IMR-90 (cell line): ENCODE data around the gene DAPK1. TPM values are rescaled to one million over a fixed set of nuclear protein-coding genes. Genes with fewer than 3 reads are reported as not detected.

Experiments used
- ATAC-seq: fragments of 200-7000 bp; cut with Tn5 transposase; 2 replicates; pipeline ENCODE4 v1.9.1; 2020; ENCODE audit warnings: low read depth, mild to moderate bottlenecking, moderate library complexity
- BruUV-seq: library from RNA; stranded (reverse); fragments of 400-500 nt; replicated peaks from 2 replicates; lab custom pipeline; 2021; lab: Mats Ljungman, UMichigan
- CTCF ChIA-PET: fragments of 300-600 bp; formaldehyde crosslinking; extraction: SDS; loops from one replicate; lab custom pipeline; 2021; ENCODE audit warnings: antibody characterized with exemption; lab: Yijun Ruan, JAX
- POLR2A ChIA-PET: fragments of 300-600 bp; sonication (Branson Sonifier 250); formaldehyde crosslinking; loops from one replicate; lab custom pipeline; 2022; ENCODE audit warnings: antibody characterized with exemption; ENCODE audit not compliant: unreplicated experiment; lab: Charles Lee
- DNase-seq: peaks from one replicate; pipeline ENCODE4 v3.0.0; 2013
- H2AFZ ChIP-seq: replicated peaks from 2 replicates; pipeline ENCODE3; 2013; ENCODE audit warnings: low read length, mild to moderate bottlenecking; ENCODE audit not compliant: poor library complexity
- H2AK5ac ChIP-seq: 2 replicates; pipeline ENCODE4 v1.6.1; 2013; ENCODE audit warnings: low read depth, low read length, inconsistent platforms
- H2AK9ac ChIP-seq: replicated peaks from 2 replicates; pipeline ENCODE3; 2013; ENCODE audit warnings: mild to moderate bottlenecking, low read depth, low read length, moderate library complexity; ENCODE audit not compliant: poor library complexity
- H2BK120ac ChIP-seq: 2 replicates; pipeline ENCODE4 v1.6.1; 2013; ENCODE audit warnings: low read depth, low read length, inconsistent platforms
- H2BK15ac ChIP-seq: 3 replicates; pipeline ENCODE4 v1.6.1; 2013; ENCODE audit warnings: low read depth, low read length, inconsistent platforms
- H2BK20ac ChIP-seq: 2 replicates; pipeline ENCODE4 v1.6.1; 2013; ENCODE audit warnings: low read depth, mild to moderate bottlenecking, inconsistent platforms, low read length, moderate library complexity
- H2BK5ac ChIP-seq: 2 replicates; pipeline ENCODE4 v1.6.1; 2013; ENCODE audit warnings: mild to moderate bottlenecking, low read depth, low read length, inconsistent platforms; ENCODE audit not compliant: poor library complexity, severe bottlenecking
- H3K14ac ChIP-seq: replicated peaks from 2 replicates; pipeline ENCODE4 v1.6.1; 2013; ENCODE audit warnings: low read depth, low read length, inconsistent platforms
- H3K18ac ChIP-seq: 2 replicates; pipeline ENCODE4 v1.6.1; 2013; ENCODE audit warnings: low read depth, low read length, control low read depth
- H3K23ac ChIP-seq: 2 replicates; pipeline ENCODE4 v1.6.1; 2013; ENCODE audit warnings: low read depth, low read length, inconsistent platforms
- H3K27ac ChIP-seq: 2 replicates; pipeline ENCODE4 v1.5.1; 2013; ENCODE audit warnings: mild to moderate bottlenecking, control low read depth, low read length; ENCODE audit not compliant: insufficient read depth
- H3K27me3 ChIP-seq: 2 replicates; pipeline ENCODE4 v1.6.1; 2013; ENCODE audit warnings: low read length; ENCODE audit not compliant: control insufficient read depth, insufficient read depth
- H3K36me3 ChIP-seq: 2 replicates; pipeline ENCODE4 v1.6.1; 2013; ENCODE audit warnings: low read length, mixed read lengths; ENCODE audit not compliant: control insufficient read depth, insufficient read depth
- H3K4ac ChIP-seq: 2 replicates; pipeline ENCODE4 v1.6.1; 2013; ENCODE audit warnings: low read depth, low read length, inconsistent platforms
- H3K4me1 ChIP-seq: 2 replicates; pipeline ENCODE4 v1.6.1; 2013; ENCODE audit warnings: low read length, mixed read lengths; ENCODE audit not compliant: control insufficient read depth, insufficient read depth
- H3K4me2 ChIP-seq: 2 replicates; pipeline ENCODE4 v1.6.1; 2013; ENCODE audit warnings: low read depth, mild to moderate bottlenecking, control low read depth, low read length, moderate library complexity
- H3K4me3 ChIP-seq: 2 replicates; pipeline ENCODE4 v1.5.1; 2013; ENCODE audit warnings: low read depth, mild to moderate bottlenecking, control low read depth, low read length, moderate library complexity; ENCODE audit not compliant: insufficient read depth
- H3K56ac ChIP-seq: 2 replicates; pipeline ENCODE4 v1.6.1; 2013; ENCODE audit warnings: low read length, inconsistent platforms; ENCODE audit not compliant: insufficient read depth; ENCODE audit errors: extremely low read depth
- H3K79me1 ChIP-seq, 2 experiments: 2 replicates each; pipeline ENCODE4 v1.6.1; 2013; ENCODE audit warnings: low read length in 2 of 2, inconsistent platforms in 1 of 2, low read depth in 1 of 2
- H3K9ac ChIP-seq: 2 replicates; pipeline ENCODE4 v1.6.1; 2013; ENCODE audit warnings: low read depth, low read length, control low read depth
- H3K9me1 ChIP-seq: 2 replicates; pipeline ENCODE4 v1.6.1; 2013; ENCODE audit warnings: low read length, inconsistent platforms; ENCODE audit not compliant: insufficient read depth
- H3K9me3 ChIP-seq: 2 replicates; pipeline ENCODE4 v1.6.1; 2013; ENCODE audit warnings: low read length; ENCODE audit not compliant: control insufficient read depth, insufficient read depth
- H4K20me1 ChIP-seq: 2 replicates; pipeline ENCODE4 v1.6.1; 2013; ENCODE audit warnings: low read length, inconsistent platforms; ENCODE audit not compliant: insufficient read depth
- H4K5ac ChIP-seq: 2 replicates; pipeline ENCODE4 v1.6.1; 2013; ENCODE audit warnings: mild to moderate bottlenecking, low read depth, low read length, control low read depth
- H4K8ac ChIP-seq, 2 experiments: 2 replicates each; pipeline ENCODE4 v1.6.1; 2013; ENCODE audit warnings: low read depth in 2 of 2, low read length in 2 of 2, control low read depth in 1 of 2, inconsistent platforms in 1 of 2
- H4K91ac ChIP-seq: 2 replicates; pipeline ENCODE4 v1.6.1; 2013; ENCODE audit warnings: low read depth, low read length, inconsistent platforms; ENCODE audit not compliant: insufficient read depth
- CEBPB ChIP-seq: IDR thresholded peaks from 2 replicates; pipeline ENCODE4 v1.6.1; 2012; ENCODE audit warnings: low read depth, low read length, improper control_type of control experiment
- ELK1 ChIP-seq: fragments of 150-350 bp; IDR thresholded peaks from 2 replicates; pipeline ENCODE4 v1.6.1; 2016; ENCODE audit warnings: low read depth, mild to moderate bottlenecking, low read length, moderate library complexity, borderline replicate concordance
- FOS ChIP-seq: fragments of 150-350 bp; IDR thresholded peaks from 2 replicates; pipeline ENCODE4 v1.6.1; 2016; ENCODE audit warnings: low read depth, low read length
- MAFK ChIP-seq: IDR thresholded peaks from 2 replicates; pipeline ENCODE4 v1.6.1; 2012; ENCODE audit warnings: low read depth, low read length, improper control_type of control experiment
- MXI1 ChIP-seq: IDR thresholded peaks from 2 replicates; pipeline ENCODE4 v1.6.1; 2012; ENCODE audit warnings: low read depth, mild to moderate bottlenecking, low read length, moderate library complexity, borderline replicate concordance
- POLR2A ChIP-seq: IDR thresholded peaks from 2 replicates; pipeline ENCODE4 v1.6.1; 2012; ENCODE audit warnings: mild to moderate bottlenecking, low read depth, low read length
- RAD21 ChIP-seq: IDR thresholded peaks from 2 replicates; pipeline ENCODE4 v1.6.1; 2012; ENCODE audit warnings: low read length, improper control_type of control experiment
- RCOR1 ChIP-seq: IDR thresholded peaks from 2 replicates; pipeline ENCODE4 v1.6.1; 2012; ENCODE audit warnings: mild to moderate bottlenecking, low read length, improper control_type of control experiment; ENCODE audit not compliant: insufficient replicate concordance
- USF2 ChIP-seq: fragments of 150-350 bp; IDR thresholded peaks from 2 replicates; pipeline ENCODE4 v1.6.1; 2017; ENCODE audit warnings: mild to moderate bottlenecking, antibody characterized with exemption, low read length, low read depth
- WGBS, 2 experiments: methylation state at CpG; one replicate each; pipeline versions ENCODE4 v1.1.5 to v1.1.7; 2013; ENCODE audit warnings: missing lambda C conversion rate in 2 of 2; ENCODE audit not compliant: insufficient read length in 1 of 2; ENCODE audit errors: extremely low coverage in 2 of 2; 5-methylcytosine and 5-hydroxymethylcytosine counted together
- dilution Hi-C: fragments of 300-500 bp; cut with HindIII; formaldehyde crosslinking; loops from one replicate; pipeline ENCODE4 v1.14.3; 2018; ENCODE audit warnings: low sequenced_read_pairs; ENCODE audit not compliant: unreplicated experiment
- in situ Hi-C: fragments of 300-500 bp; cut with MboI; formaldehyde crosslinking; loops from 3 replicates; pipeline ENCODE4 v1.14.3; 2019; ENCODE audit warnings: low sequenced_read_pairs, inconsistent platforms, mixed read lengths
- intact Hi-C: fragments of 100-400 bp; cut with micrococcal nuclease; formaldehyde crosslinking; loops from 2 replicates; pipeline ENCODE4 v1.10.0; 2022
- polyA plus RNA-seq, 3 experiments: library from polyadenylated mRNA; depleted of rRNA; stranded (reverse); fragments of >200 nt; gene quantifications; 2 replicates each; pipeline ENCODE4 v1.2.3, GENCODE V29; 2012; ENCODE audit warnings: low replicate concordance in 1 of 3
- total RNA-seq: library from RNA; depleted of rRNA; stranded (reverse); fragments of >200 nt; gene quantifications from 2 replicates; pipeline ENCODE4 v1.2.3, GENCODE V29; 2012

The DAPK1 gene
- total and polyA plus RNA-seq, 2 of the 4 experiments (the other 2 are of a cell fraction): under 0.01 to 0.03 TPM

- Histone ChIP-seq H3K9me1 (peaks cover 20% of the 10 kb centered on the region), H4K91ac (peak overlapping the region; percentile 94), H2BK5ac (peak overlapping the region; percentile 100), H2BK120ac (peak overlapping the region; percentile 99), H3K27me3 (no peaks in the 10 kb centered on the region), H3K23ac (peak overlapping the region; percentile 99), H4K8ac (peak overlapping the region; percentile 92 to 99), H3K27ac (peak overlapping the region; percentile 98), H3K56ac (peak overlapping the region; percentile 32; the same call in 1 of the 2 replicates), H4K5ac (peak overlapping the region; percentile 90), H2BK15ac (peak overlapping the region; percentile 98), H2AK5ac (peak overlapping the region; percentile 100), H4K20me1 (no peaks in the 10 kb centered on the region), H3K4me1 (peaks cover 16% of the 10 kb centered on the region), H2AK9ac (peak overlapping the region; percentile 90), H2BK20ac (peak overlapping the region; percentile 97), H3K14ac (peak overlapping the region; percentile 100), H3K9me3 (no peaks in the 10 kb centered on the region), H3K4ac (peak overlapping the region; percentile 100), H3K9ac (peak overlapping the region; percentile 65), H3K4me3 (no peak overlapping the region), H3K79me1 (peaks cover 0 to 6% of the 10 kb centered on the region in 2 experiments; a peak in 2 of 4 replicates), H3K18ac (peak overlapping the region; percentile 94), H2AFZ (peak overlapping the region; percentile 94), H3K36me3 (no peaks in the 10 kb centered on the region), H3K4me2 (peak overlapping the region; percentile 56; the same call in 1 of the 2 replicates)
- 72% methylated on average over 6 of the region's 6 CpGs; no CpG with 5 or more reads in 1 of the 2 experiments for WGBS, 2 experiments
- DNase-seq (no peak), ATAC-seq (no peak)
- ChIA-PET CTCF (no interaction called here), POLR2A (no interaction called here)
- in situ Hi-C loops: loop anchor here (25.0 kb wide), 1 partner anchor 849 kb away; no protein-coding TSS in a partner anchor
- no TSS peak for BruUV-seq
- dilution Hi-C loops: no loop called here
- intact Hi-C loops: loop anchor here (10.0 kb wide), 1 partner anchor 1602 kb away; the partner anchor contains the start of genes CKS2 and SECISBP2
- TF ChIP-seq USF2 (no peak), RCOR1 (no peak), POLR2A (no peak; the same call in 1 of the 2 replicates), ELK1 (no peak), MAFK (no peak), FOS (no peak), CEBPB (no peak), RAD21 (no peak), MXI1 (no peak)
These were observed 215.2 kb downstream of the DAPK1 start for GRCh38 chr9:87712801-87713277.
